HL-60 (cell line): ENCODE results near the gene PTPRQ.

Experiments
- GABPA ChIP-seq: IDR thresholded peaks from 2 replicates; pipeline ENCODE4 v1.6.1; 2012; ENCODE audit warnings: low read depth
- POLR2AphosphoS5 ChIP-seq: IDR thresholded peaks from 2 replicates; pipeline ENCODE4 v1.6.1; 2012; ENCODE audit warnings: low read depth
- TF ChIP-seq, protein P1 (sequence below): IDR thresholded peaks from one replicate; pipeline ENCODE4 v1.5.1; 2011; ENCODE audit warnings: low read length, control low read depth, inconsistent platforms; ENCODE audit not compliant: insufficient read depth
- TF ChIP-seq, protein P2 (sequence below): IDR thresholded peaks from 2 replicates; pipeline ENCODE4 v1.6.1; 2012; ENCODE audit warnings: low read depth; ENCODE audit not compliant: insufficient replicate concordance

DNA sequence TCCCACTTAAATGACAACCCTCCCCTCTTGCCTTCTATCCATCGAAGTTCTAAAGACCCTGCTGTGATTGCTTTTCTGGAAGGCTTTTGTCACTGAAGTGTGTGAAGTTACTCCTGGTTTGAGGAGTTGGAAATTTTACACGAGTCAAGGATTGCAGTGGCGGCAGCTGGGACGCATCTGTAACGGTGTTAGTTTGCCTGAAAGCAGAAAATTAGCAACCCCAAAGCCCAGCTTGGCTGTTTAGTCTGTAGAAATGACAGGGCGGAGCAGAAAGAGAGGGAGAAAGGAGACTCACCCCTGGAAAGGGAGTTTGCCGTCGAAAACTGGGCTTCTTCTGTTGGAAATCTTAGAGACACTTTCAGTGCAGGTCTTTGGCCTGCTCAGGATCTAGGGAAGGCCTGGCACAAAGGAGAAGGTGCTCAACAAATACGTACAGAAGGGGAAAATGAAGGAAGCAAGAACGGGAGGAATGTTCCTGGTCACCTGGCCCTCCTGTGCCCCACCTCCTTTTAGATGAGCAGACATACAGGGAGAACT lies 271.7 kb downstream of the PTPRQ start:
- TF ChIP-seq GABPA = no peak
- TF ChIP-seq, protein P1, sequence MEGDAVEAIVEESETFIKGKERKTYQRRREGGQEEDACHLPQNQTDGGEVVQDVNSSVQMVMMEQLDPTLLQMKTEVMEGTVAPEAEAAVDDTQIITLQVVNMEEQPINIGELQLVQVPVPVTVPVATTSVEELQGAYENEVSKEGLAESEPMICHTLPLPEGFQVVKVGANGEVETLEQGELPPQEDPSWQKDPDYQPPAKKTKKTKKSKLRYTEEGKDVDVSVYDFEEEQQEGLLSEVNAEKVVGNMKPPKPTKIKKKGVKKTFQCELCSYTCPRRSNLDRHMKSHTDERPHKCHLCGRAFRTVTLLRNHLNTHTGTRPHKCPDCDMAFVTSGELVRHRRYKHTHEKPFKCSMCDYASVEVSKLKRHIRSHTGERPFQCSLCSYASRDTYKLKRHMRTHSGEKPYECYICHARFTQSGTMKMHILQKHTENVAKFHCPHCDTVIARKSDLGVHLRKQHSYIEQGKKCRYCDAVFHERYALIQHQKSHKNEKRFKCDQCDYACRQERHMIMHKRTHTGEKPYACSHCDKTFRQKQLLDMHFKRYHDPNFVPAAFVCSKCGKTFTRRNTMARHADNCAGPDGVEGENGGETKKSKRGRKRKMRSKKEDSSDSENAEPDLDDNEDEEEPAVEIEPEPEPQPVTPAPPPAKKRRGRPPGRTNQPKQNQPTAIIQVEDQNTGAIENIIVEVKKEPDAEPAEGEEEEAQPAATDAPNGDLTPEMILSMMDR = no peak
- TF ChIP-seq, protein P2, sequence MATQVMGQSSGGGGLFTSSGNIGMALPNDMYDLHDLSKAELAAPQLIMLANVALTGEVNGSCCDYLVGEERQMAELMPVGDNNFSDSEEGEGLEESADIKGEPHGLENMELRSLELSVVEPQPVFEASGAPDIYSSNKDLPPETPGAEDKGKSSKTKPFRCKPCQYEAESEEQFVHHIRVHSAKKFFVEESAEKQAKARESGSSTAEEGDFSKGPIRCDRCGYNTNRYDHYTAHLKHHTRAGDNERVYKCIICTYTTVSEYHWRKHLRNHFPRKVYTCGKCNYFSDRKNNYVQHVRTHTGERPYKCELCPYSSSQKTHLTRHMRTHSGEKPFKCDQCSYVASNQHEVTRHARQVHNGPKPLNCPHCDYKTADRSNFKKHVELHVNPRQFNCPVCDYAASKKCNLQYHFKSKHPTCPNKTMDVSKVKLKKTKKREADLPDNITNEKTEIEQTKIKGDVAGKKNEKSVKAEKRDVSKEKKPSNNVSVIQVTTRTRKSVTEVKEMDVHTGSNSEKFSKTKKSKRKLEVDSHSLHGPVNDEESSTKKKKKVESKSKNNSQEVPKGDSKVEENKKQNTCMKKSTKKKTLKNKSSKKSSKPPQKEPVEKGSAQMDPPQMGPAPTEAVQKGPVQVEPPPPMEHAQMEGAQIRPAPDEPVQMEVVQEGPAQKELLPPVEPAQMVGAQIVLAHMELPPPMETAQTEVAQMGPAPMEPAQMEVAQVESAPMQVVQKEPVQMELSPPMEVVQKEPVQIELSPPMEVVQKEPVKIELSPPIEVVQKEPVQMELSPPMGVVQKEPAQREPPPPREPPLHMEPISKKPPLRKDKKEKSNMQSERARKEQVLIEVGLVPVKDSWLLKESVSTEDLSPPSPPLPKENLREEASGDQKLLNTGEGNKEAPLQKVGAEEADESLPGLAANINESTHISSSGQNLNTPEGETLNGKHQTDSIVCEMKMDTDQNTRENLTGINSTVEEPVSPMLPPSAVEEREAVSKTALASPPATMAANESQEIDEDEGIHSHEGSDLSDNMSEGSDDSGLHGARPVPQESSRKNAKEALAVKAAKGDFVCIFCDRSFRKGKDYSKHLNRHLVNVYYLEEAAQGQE = no peak
- no peak for TF ChIP-seq POLR2AphosphoS5
